K562 (cell line): ENCODE measurements around the gene CPHXL2.

ENCODE experiments used
- ESRRA ChIP-seq: fragments of 450-650 bp; IDR thresholded peaks from 2 replicates; pipeline ENCODE4 v1.6.1; 2014; ENCODE audit warnings: low read depth, mild to moderate bottlenecking, moderate library complexity, borderline replicate concordance
- JUN ChIP-seq, 2 experiments: sonication (generic) in 1 of 2; formaldehyde crosslinking in 1 of 2; IDR thresholded peaks; 2 replicates each; pipeline versions ENCODE4 v1.6.1 to v1.8.0; 2012 to 2022; ENCODE audit warnings: borderline replicate concordance in 2 of 2, mild to moderate bottlenecking in 2 of 2, improper control_type of control experiment in 1 of 2, low read depth in 1 of 2, low read length in 1 of 2, missing genetic modification reagents in 1 of 2
- MAFG ChIP-seq: fragments of 450-650 bp; conservative IDR thresholded peaks from 2 replicates; pipeline ENCODE4 v1.6.1; 2016; ENCODE audit warnings: missing genetic modification characterization, missing compliant biosample characterization
- NCOR1 ChIP-seq: fragments of 450-650 bp; IDR thresholded peaks from 2 replicates; pipeline ENCODE4 v1.6.1; 2016; ENCODE audit warnings: mild to moderate bottlenecking, moderate library complexity
- NFATC3 ChIP-seq: fragments of 450-650 bp; IDR thresholded peaks from 2 replicates; pipeline ENCODE4 v1.6.1; 2017; ENCODE audit warnings: mild to moderate bottlenecking
- TF ChIP-seq, protein P1 (sequence below): sonication (generic); formaldehyde crosslinking; IDR thresholded peaks from 2 replicates; pipeline ENCODE4 v1.9.0; 2022; ENCODE audit warnings: mild to moderate bottlenecking, missing genetic modification reagents

DNA sequence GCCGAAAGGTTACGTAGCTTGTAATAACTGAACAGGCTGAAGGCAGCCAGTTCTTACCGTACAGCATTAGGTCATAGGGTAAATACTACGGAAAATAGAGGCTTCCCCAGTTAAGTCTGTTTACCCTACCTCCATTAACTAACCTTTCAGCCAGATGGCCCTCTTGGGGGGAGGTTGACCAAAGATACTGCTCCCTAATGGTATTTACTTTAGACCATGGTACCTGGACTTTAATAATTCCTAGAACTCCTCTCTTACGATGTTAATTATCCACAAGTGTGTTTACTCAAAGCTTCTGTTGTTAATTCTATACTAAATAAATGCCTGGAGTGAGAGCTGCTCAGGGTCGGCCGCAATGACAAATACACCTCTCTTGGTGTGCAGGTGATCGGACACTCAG, 44.0 kb downstream of the CPHXL2 start:
- TF ChIP-seq, protein P1, sequence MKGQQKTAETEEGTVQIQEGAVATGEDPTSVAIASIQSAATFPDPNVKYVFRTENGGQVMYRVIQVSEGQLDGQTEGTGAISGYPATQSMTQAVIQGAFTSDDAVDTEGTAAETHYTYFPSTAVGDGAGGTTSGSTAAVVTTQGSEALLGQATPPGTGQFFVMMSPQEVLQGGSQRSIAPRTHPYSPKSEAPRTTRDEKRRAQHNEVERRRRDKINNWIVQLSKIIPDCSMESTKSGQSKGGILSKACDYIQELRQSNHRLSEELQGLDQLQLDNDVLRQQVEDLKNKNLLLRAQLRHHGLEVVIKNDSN (CRISPR knock-in tag): no peak
- no peak for TF ChIP-seq JUN (IDR thresholded peaks at IDR 0.05; ENCODE audit: borderline replicate concordance, low read depth, low read length)
- TF ChIP-seq JUN (CRISPR knock-in tag; IDR thresholded peaks at IDR 0.05; ENCODE audit: borderline replicate concordance): no peak
- no peak for TF ChIP-seq ESRRA
- no peak for TF ChIP-seq MAFG
- TF ChIP-seq NFATC3: no peak
- TF ChIP-seq NCOR1: no peak
